Activated gamma-delta T cell (primary cell): ENCODE data around the gene UQCC2.

Source experiments
- DNase-seq: peaks from one replicate; lab custom pipeline; 2025; lab: John Stamatoyannopoulos, UW

Gene UQCC2

DNA sequence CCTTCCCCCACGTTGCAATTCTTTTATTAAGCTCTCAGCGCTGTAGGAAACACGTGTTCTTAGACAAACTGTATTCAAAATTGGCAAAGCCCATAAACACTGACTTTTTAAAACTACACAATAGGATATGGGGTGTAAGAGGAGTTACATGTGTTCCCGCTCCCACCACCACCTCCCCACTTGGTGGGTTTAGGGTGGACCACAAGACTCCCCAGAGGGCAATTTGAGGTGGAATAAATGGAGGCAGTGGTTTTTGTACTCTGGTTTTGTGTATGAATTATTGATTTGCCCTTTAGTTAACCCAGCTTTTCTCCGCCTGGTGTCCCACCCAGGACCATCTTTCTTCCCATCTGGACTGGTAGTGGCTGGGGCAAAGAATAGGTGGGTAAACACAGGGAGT lies 3.7 kb downstream of the UQCC2 start:
- no peak for DNase-seq

- DNase-seq: no peak
Observed at GRCh38 chr6:33705955-33706725, 5.4 kb downstream of the UQCC2 start.

- no peak for DNase-seq
Observed at GRCh38 chr6:33705268-33705885, 6.1 kb downstream of the UQCC2 start.

GRCh38 chr6:33704215-33705066 lies 7.1 kb downstream of the UQCC2 start:
- no peak for DNase-seq

- DNase-seq: no peak
Observed at GRCh38 chr6:33702345-33702977, 9.0 kb downstream of the UQCC2 start.

DNA sequence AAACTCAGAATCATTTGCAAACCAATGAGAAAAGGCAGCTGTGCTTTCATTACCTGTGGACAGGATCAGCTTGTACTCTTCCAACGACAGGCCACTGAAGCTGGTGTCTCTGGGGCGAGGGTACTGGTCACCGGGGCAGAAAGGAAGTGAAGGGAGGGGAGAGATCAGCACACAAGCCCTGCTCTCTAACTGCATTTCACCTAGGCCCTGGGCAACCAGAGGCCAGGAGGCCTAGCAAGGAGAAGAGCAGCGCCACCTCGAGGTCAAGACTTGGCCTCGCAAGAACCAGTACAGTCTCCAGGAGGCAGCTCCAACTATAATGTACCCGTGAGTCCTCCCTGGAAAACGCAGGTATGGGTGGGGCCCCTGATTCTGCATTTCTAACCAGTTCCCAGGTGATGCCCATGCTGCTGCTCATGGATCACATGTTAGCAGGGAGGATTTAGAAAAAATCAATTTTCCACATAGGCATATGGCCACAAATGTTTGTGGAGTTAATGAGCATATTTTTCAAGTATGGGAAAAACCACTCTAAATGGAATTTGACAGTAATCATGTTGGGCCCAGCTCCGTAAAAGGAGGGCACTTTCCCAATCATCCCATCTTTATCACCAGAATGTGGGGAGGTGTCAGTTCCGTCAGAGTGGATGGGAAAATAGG lies 11.0 kb downstream of the UQCC2 start:
- DNase-seq: no peak

GRCh38 chr6:33699739-33700138 lies 11.8 kb downstream of the UQCC2 start:
- no peak for DNase-seq

DNA sequence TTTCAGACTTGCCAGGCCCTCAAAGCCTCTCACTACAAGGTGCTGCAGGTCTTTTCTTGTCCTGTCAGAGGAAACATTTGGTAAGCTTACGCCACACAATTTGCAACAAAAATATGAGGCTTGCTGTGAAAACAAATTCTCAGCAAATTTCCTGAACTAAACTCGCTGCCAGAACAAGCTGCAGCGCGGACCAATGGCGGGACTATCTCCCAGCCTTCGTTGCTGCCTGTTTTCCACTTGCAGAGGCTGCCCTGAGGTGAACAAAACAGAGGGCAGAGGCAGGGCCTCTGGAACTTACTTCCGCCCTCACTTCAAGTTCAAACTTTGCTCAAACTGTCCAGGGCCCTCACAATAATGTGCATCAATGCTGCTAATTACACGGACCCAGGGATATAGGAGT lies 12.4 kb downstream of the UQCC2 start:
- no peak for DNase-seq

DNA sequence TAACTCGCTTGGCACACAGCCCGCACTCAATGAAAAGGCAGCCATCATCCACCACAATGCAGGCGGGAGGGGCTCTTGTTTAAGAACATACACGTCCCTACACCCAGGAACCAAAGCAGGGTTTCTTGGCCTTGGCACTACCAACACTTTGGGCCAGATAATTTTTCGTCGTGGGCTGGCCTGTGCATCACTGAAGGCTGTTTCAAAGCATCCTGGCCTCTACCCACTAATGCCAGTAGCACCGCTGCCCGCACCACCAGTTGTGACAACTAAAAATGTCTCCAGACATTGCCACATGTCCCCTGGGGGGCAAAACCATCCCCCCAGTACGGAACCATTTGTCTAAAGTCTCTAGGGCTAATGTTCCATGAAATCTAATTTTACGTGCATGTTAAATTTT lies 13.0 kb downstream of the UQCC2 start:
- no peak for DNase-seq

DNA sequence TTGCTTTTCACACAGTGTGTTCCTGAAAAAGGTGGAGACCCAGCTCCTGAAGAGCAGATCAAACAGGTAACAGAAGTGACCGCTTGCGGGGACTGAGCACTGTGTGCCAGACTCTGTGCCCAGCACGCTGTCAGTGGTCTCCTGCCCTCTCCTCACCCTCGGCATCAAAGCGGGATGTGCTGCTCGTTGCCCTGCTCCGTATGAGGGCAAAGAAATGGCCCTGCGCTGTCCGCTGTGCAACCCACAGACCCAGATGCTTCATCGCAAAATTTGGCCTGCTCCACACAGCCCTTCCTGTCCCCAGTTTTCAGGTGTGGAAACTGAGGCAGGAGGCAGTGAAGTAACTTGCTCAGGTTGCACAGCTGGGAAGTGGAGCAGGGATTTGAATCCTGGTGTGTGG lies 13.7 kb downstream of the UQCC2 start:
- no peak for DNase-seq

DNA sequence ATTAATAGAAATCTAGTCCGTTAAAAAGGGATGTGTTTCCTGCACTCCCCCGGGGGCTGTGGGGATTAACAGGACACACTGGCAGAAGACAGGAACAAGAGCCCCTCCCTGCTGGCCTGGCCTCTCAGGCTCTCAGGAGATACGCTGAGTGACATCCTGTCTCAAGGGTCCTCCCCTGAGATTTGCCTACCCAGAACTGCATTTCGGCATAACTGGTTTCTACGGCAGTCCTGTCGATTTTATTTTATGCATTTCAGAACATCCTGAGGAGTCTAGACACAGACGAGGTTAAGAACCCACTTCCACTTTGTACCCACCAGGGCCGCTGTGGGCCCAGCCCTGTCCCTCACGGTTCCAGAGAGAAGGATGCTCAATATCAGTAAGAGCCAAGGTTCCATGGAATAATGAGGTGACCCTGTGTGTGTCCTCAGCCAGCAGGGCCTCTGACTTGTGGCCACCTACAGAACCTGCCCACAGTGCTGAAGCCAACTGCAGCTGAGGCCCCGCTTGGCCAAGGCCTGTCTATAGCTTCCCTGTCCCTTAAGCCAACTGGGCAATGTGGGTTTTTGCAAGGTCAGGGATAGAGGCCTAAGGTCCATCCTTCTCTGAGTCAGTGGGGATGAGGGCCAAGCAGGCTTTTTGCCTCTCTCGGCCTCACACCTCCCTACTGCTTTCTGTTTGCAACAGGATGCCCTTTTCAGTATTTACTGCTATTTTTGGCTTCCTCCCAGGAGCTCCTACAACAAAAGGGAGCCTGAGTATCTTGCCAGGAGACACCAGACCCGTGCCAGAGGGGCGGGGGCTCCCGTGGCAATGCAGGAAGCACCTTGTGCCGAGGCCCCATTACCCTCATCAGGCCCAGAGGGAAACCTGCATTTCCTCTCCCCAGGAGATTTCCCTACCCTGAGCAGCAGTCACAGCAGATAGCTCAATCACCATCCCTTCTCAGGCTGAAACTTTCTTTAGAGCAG lies 14.7 kb downstream of the UQCC2 start:
- DNase-seq: no peak

DNA sequence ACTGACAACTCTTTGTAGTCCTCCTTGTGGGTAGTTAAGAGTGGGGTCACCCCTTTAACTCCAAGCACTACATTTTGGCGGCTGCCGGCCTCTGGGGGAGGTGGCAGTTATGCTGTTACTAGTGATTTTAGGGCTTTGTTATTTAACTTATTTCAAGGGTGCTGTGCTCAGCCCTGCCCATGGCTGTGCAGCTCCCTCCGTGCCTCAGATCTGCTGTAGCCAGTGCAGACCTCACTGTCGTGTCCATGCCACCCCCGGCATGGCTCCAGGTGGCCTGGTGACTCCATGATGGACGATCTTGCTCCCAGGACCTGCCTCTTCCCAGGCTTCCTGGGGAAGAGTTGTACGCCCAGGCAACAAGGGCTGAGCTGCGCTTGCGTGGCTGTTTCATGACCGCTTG lies 15.4 kb downstream of the UQCC2 start:
- DNase-seq: no peak

- no peak for DNase-seq
Observed at GRCh38 chr6:33695451-33695887, 16.0 kb downstream of the UQCC2 start.

DNA sequence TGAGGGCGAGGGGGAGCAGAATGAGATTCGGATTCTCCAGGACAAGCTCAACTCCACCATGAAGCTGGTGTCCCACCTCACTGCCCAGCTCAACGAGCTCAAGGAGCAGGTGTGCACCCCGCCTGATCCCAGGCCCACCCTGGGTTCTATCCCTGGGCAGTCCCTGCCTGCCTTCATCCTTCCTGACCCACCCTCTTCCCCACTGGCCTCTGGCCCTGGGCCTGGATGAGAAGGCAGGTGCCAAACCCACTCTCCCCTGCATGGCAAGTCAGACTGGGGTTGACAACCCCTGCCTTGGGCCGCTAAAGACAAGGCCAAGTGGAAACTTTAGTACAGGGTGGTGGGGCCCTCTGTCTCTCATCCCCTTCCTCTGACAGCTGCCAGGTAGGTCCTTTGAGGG lies 16.5 kb downstream of the UQCC2 start:
- no peak for DNase-seq

DNA sequence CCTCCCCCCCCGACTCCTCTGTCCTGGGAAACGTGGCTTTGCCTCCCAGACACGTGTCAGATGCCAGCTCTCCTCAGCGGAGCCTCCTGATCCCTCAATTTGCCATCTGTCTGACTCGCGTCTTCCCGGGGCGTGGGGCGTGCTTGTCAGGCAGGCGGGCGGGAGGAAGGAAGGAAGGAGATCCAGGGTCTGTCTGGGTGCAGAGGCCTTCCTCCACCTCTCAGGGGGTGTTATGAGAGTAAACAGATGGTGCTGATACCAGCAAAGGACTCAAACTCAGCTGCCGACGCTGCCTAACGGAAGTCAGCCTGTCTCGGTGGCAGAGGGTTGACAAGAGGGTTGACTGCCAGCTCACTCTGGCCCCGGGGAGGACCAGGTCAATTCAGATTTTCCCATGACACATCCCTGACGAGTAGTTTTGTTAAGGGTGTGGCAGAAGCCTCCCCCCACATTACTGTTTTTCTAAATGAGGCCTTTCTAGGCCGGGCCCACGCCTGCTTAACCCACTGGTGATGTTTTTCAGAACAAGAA lies 17.0 kb downstream of the UQCC2 start:
- peak; percentile 25 for DNase-seq

DNA sequence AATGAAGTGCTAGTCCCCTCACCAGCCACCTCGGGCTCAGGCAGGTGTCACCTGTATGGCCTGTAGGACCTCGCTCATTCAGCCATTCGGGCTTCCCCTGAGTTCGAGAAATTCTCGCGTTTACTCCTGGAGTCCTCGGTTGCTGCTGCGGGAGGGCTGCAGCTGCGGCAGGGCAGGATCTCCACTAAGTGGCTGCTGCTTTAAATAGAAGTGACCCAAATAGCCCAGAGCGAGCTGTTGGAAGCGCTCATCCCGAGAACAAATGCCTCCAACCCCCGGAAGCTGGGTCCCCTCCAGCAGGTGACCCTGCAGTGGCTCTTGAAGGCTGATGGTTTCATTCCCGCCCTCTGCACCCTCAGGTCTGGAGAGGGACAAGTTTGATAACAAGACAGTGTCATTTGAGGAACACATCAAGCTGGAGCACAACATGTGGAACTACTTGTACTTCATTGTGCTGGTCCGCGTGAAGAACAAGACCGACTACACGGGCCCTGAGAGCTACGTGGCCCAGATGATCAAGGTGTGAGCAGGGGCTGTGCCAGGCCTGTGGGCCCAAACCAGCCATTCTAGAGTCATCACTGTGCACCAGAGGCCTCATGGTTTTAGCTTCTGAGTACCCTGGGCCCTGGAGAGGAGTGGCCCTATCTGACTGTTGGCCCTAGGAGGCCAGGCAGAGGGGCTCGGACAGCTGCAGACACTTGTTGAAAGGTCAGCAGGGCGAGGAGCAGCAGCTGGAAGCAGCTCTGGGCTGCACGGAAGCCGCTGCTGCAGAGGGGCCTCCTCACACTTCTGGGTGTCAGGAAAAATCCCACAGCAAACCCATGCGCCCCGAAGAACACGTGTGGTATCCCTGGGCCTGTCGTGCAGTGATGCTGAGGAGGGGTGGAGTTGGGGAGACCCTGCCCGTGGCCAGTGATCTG lies 18.1 kb downstream of the UQCC2 start:
- DNase-seq: no peak

- DNase-seq: peak; percentile 61
Observed at GRCh38 chr6:33692760-33693158, 18.7 kb downstream of the UQCC2 start.

GRCh38 chr6:33692078-33692759 lies 19.3 kb downstream of the UQCC2 start:
- DNase-seq: no peak
